ENCODE measurements around the gene ACCSL. TPM values are rescaled to one million over a fixed set of nuclear protein-coding genes. Genes with fewer than 3 reads are reported as not detected.
A peak's percentile ranks its signal among the peaks of the same experiment; 100 is the strongest.

The ACCSL gene
- total RNA-seq, 1 donor from 2014 or later, result not detected

DNA sequence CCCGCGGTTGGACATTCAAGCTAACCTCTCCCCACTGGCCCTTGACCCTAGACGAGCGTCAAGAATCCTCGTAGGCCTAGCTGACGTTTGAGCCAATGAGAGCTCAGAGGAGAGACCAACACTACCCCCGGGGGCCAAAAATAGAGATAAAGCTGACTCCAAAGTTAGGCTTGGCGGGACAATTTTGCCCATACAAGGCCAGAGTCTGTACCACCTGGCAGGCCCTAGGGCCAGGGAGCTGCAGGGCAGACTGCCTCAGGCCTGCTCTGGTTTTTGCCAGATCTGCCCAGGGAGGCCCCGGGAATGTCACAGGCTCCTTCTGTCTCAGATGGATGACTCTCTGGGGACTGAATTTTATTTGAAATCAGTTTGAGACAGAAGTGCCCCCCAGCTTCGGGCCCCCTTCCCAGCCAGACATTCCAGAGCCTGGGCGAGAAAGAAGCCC is 40.8 kb upstream of the ACCSL start:
- intact Hi-C loops (cut with DNase I), result loop anchor here (5.0 kb wide), 1 partner anchor 85 kb away; no protein-coding TSS in a partner anchor
- peak in 1 of 2 donors; percentile 16 for TF ChIP-seq POLR2AphosphoS5 (IDR thresholded peaks at IDR 0.05; ENCODE audit: insufficient read depth in 1 of 2, low read depth in 1 of 2)
- TF ChIP-seq, protein P1, sequence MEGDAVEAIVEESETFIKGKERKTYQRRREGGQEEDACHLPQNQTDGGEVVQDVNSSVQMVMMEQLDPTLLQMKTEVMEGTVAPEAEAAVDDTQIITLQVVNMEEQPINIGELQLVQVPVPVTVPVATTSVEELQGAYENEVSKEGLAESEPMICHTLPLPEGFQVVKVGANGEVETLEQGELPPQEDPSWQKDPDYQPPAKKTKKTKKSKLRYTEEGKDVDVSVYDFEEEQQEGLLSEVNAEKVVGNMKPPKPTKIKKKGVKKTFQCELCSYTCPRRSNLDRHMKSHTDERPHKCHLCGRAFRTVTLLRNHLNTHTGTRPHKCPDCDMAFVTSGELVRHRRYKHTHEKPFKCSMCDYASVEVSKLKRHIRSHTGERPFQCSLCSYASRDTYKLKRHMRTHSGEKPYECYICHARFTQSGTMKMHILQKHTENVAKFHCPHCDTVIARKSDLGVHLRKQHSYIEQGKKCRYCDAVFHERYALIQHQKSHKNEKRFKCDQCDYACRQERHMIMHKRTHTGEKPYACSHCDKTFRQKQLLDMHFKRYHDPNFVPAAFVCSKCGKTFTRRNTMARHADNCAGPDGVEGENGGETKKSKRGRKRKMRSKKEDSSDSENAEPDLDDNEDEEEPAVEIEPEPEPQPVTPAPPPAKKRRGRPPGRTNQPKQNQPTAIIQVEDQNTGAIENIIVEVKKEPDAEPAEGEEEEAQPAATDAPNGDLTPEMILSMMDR (IDR thresholded peaks at IDR 0.05), result no peak
- peak; percentile 70 to 74 for DNase-seq (ENCODE audit: extremely low spot score in 2 of 2)

DNA sequence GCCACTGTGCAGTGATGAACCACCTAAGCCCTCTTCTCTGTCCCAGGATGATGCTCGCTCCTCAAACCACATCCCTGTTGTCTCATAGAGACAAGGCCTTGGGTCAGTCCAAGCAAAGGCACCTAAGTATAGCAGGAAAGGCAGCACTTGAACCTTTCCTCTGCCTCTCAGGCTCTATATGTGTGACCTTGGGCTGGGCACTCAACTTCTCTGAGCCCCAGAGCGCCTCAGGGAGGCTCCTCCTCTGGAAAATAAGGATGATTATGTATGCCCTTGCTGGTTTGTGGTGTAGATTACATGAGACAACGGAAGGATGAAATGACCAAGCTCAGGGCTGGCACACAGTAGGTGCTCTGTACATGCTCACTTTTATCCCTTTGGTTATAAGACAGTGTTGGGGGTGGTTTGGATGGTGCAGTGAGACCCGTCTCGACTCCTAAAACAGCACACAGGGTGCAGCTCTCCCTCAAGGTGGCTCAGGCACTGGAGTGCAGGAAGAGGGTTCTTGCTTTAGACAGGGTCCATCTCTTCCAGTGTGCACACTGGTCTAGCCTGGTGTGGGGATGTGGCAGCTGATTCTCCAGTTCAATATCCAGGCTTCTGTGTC is 40.2 kb upstream of the ACCSL start:
- Histone ChIP-seq H3K4me1 (no peaks in the 10 kb centered on the region), H3K9me3 (no peaks in the 10 kb centered on the region), H3K27me3 (no peaks in the 10 kb centered on the region), H3K27ac (peak overlapping the region; percentile 59), H3K36me3 (no peaks in the 10 kb centered on the region), H3K4me3 (no peak overlapping the region)
- no peak for TF ChIP-seq POLR2AphosphoS5 (IDR thresholded peaks at IDR 0.05; ENCODE audit: insufficient read depth in 1 of 2, low read depth in 1 of 2)
- TF ChIP-seq, protein P1 (IDR thresholded peaks at IDR 0.05), result no peak
- TF ChIP-seq POLR2A (IDR thresholded peaks at IDR 0.05), result no peak
- DNase-seq (ENCODE audit: extremely low spot score in 2 of 2), result peak in 1 of 2 donors; percentile 62
- intact Hi-C loops (cut with DNase I), result loop anchor here (5.0 kb wide), 1 partner anchor 85 kb away; no protein-coding TSS in a partner anchor

More for the DNA sequence above, 40.8 kb upstream of the ACCSL start:
- Histone ChIP-seq H3K27ac (peak overlapping the region; percentile 59), H3K4me3 (no peak overlapping the region), H3K9me3 (no peaks in the 10 kb centered on the region), H3K36me3 (no peaks in the 10 kb centered on the region), H3K27me3 (no peaks in the 10 kb centered on the region), H3K4me1 (no peaks in the 10 kb centered on the region)

DNA sequence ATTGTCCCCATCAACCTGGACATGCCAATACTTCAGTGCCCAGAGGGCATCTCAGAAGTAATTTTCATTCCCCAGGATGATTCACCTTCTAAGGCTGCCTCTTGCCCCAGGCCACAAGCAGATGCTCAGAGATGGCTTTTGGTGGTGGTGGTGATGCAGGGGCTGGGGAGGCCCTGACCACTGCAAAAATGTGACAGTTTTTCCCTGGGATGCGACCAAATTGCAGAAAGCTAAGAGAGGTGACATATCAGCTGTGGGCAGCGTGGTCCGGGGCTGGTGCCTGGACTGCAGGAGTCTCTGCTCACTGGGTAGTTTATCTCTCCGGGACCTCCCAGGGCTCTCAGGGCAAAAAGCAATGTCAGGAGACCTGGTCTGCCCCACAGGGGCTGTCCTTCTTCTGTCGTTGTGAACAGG is 39.7 kb upstream of the ACCSL start:
- no peaks in the 10 kb centered on the region for H3K9me3 ChIP-seq
- H3K36me3 ChIP-seq, result no peaks in the 10 kb centered on the region
- TF ChIP-seq, protein P1 (IDR thresholded peaks at IDR 0.05), result no peak
- TF ChIP-seq POLR2AphosphoS5 (IDR thresholded peaks at IDR 0.05; ENCODE audit: insufficient read depth in 1 of 2, low read depth in 1 of 2) (no peak), POLR2A (IDR thresholded peaks at IDR 0.05) (no peak)
- no peak overlapping the region for H3K4me3 ChIP-seq
- intact Hi-C loops (cut with DNase I), result loop anchor here (5.0 kb wide), 1 partner anchor 86 kb away; no protein-coding TSS in a partner anchor
- DNase-seq (ENCODE audit: extremely low spot score in 2 of 2), result peak; percentile 81 to 91
- H3K27me3 ChIP-seq, result no peaks in the 10 kb centered on the region
- H3K4me1 ChIP-seq, result no peaks in the 10 kb centered on the region
- H3K27ac ChIP-seq, result peak overlapping the region; percentile 59

DNA sequence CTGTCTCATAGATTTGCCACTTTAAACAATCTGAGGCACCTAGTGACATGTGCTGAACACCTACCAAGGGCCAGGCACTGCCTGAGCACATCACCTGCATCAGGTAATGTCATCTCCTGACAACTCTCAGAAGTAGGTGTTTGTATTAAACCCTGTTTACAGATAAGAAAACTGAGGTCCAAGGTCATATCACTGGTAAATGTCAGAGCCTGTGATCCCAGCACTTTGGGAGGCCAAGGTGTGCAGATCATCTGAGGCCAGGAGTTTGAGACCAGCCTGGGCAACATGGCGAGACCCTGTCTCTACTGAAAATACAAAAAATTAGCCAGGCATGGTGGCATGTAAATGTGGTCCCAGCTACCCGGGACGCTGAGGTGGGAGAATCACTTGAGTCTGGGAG is 39.1 kb upstream of the ACCSL start:
- intact Hi-C loops (cut with DNase I), result loop anchor here (5.0 kb wide), 1 partner anchor 86 kb away; no protein-coding TSS in a partner anchor
- Histone ChIP-seq H3K36me3 (no peaks in the 10 kb centered on the region), H3K4me1 (no peaks in the 10 kb centered on the region), H3K9me3 (no peaks in the 10 kb centered on the region), H3K27ac (peak overlapping the region; percentile 31), H3K4me3 (no peak overlapping the region), H3K27me3 (no peaks in the 10 kb centered on the region)
- peak; percentile 29 to 43 for DNase-seq (ENCODE audit: extremely low spot score in 2 of 2)
- TF ChIP-seq POLR2A (IDR thresholded peaks at IDR 0.05) (no peak), POLR2AphosphoS5 (IDR thresholded peaks at IDR 0.05; ENCODE audit: insufficient read depth in 1 of 2, low read depth in 1 of 2) (no peak)
- TF ChIP-seq, protein P1 (IDR thresholded peaks at IDR 0.05), result no peak

DNA sequence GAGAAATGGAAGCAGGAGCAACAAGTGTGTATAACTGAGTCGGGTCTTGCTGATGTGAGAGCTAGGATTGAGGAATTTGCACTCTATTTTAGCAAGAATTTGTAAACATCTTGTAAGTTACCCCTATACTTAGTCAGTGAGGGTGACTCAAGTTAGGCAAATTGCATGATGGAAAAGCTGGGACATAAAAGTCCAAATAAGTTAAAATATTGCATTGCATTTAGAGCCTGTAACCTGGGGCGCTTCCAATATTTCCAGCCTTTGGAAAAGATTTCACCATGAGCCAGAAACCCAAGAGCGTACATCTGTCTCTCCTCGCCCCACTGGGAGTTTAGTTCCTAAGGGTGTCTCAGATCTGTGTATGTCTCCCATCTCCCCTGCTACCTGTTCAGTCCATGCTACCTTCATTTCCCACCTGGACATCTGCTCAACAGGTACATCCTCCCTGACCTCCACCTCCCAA is 37.0 kb upstream of the ACCSL start:
- DNase-seq (ENCODE audit: extremely low spot score in 2 of 2), result peak; percentile 37 to 79
- Histone ChIP-seq H3K4me3 (no peak overlapping the region), H3K27me3 (no peaks in the 10 kb centered on the region), H3K9me3 (no peaks in the 10 kb centered on the region), H3K4me1 (peaks cover 4% of the 10 kb centered on the region), H3K36me3 (no peaks in the 10 kb centered on the region), H3K27ac (peak overlapping the region; percentile 31)
- TF ChIP-seq POLR2A (IDR thresholded peaks at IDR 0.05) (no peak), POLR2AphosphoS5 (IDR thresholded peaks at IDR 0.05; ENCODE audit: insufficient read depth in 1 of 2, low read depth in 1 of 2) (no peak)
- TF ChIP-seq, protein P1 (IDR thresholded peaks at IDR 0.05), result no peak
- intact Hi-C loops (cut with DNase I), result no loop called here
